ENCODE measurements around the gene PHLDB3.

PHLDB3 gene

GRCh38 chr19:43538922-43539321 is 34.4 kb upstream of the PHLDB3 start:
- no peak overlapping the region for H3K4me2 ChIP-seq (ENCODE audit: low read depth, low read length, poor library complexity, severe bottlenecking)
- H3K9me2 ChIP-seq (replicated peaks; ENCODE audit: low read depth, low read length): no peaks in the 10 kb centered on the region
- peaks cover 44% of the 10 kb centered on the region; the same call in 1 of the 2 replicates for H3K36me3 ChIP-seq (ENCODE audit: insufficient read depth, low read length)
- peaks cover 5% of the 10 kb centered on the region; the same call in 1 of the 2 replicates for H3F3A ChIP-seq (ENCODE audit: low read depth)
- H3K27me3 ChIP-seq (ENCODE audit: insufficient read depth, low read length, poor library complexity, severe bottlenecking): no peaks in the 10 kb centered on the region
- H3K79me2 ChIP-seq (ENCODE audit: insufficient read depth, low read length): no peaks in the 10 kb centered on the region
- no peaks in the 10 kb centered on the region for H3K9me3 ChIP-seq (ENCODE audit: insufficient read depth, low read depth, low read length)
- no peaks in the 10 kb centered on the region for H4K20me1 ChIP-seq (ENCODE audit: insufficient read depth, low read length, poor library complexity, severe bottlenecking)
- H2AFZ ChIP-seq (ENCODE audit: low read length): no peak overlapping the region
- no peak overlapping the region for H3K9ac ChIP-seq (ENCODE audit: low read depth, low read length, poor library complexity, severe bottlenecking)
- no peaks in the 10 kb centered on the region for H3K4me1 ChIP-seq (ENCODE audit: insufficient read depth, low read length, poor library complexity, severe bottlenecking)
- TF ChIP-seq EZH2phosphoT487 (IDR thresholded peaks at IDR 0.05; ENCODE audit: borderline replicate concordance) (no peak), CTCF (conservative IDR thresholded peaks at IDR 0.05; ENCODE audit: low read length) (no peak)
- no peak overlapping the region for H3K4me3 ChIP-seq (ENCODE audit: low read length, poor library complexity, severe bottlenecking)

GRCh38 chr19:43534816-43535761 is 30.5 kb upstream of the PHLDB3 start:
- TF ChIP-seq CTCF (conservative IDR thresholded peaks at IDR 0.05; ENCODE audit: low read length): peak; percentile 54
- TF ChIP-seq EZH2phosphoT487 (IDR thresholded peaks at IDR 0.05; ENCODE audit: borderline replicate concordance): no peak
- Histone ChIP-seq H3K4me2 (ENCODE audit: low read depth, low read length, poor library complexity, severe bottlenecking) (no peak overlapping the region), H3K9me3 (ENCODE audit: insufficient read depth, low read depth, low read length) (no peaks in the 10 kb centered on the region), H3K79me2 (ENCODE audit: insufficient read depth, low read length) (no peaks in the 10 kb centered on the region), H3K36me3 (ENCODE audit: insufficient read depth, low read length) (peaks cover 21% of the 10 kb centered on the region; the same call in 1 of the 2 replicates), H3K4me1 (ENCODE audit: insufficient read depth, low read length, poor library complexity, severe bottlenecking) (peaks cover 4% of the 10 kb centered on the region), H4K20me1 (ENCODE audit: insufficient read depth, low read length, poor library complexity, severe bottlenecking) (no peaks in the 10 kb centered on the region), H2AFZ (ENCODE audit: low read length) (no peak overlapping the region), H3K4me3 (ENCODE audit: low read length, poor library complexity, severe bottlenecking) (no peak overlapping the region), H3K9ac (ENCODE audit: low read depth, low read length, poor library complexity, severe bottlenecking) (no peak overlapping the region), H3K27me3 (ENCODE audit: insufficient read depth, low read length, poor library complexity, severe bottlenecking) (no peaks in the 10 kb centered on the region), H3K9me2 (replicated peaks; ENCODE audit: low read depth, low read length) (no peaks in the 10 kb centered on the region), H3F3A (ENCODE audit: low read depth) (peaks cover 5% of the 10 kb centered on the region; the same call in 1 of the 2 replicates)

- H3K79me2 ChIP-seq (ENCODE audit: insufficient read depth, low read length): no peaks in the 10 kb centered on the region
- TF ChIP-seq CTCF (conservative IDR thresholded peaks at IDR 0.05; ENCODE audit: low read length) (no peak), EZH2phosphoT487 (IDR thresholded peaks at IDR 0.05; ENCODE audit: borderline replicate concordance) (no peak)
- peaks cover 4% of the 10 kb centered on the region for H3K4me1 ChIP-seq (ENCODE audit: insufficient read depth, low read length, poor library complexity, severe bottlenecking)
- H4K20me1 ChIP-seq (ENCODE audit: insufficient read depth, low read length, poor library complexity, severe bottlenecking): no peaks in the 10 kb centered on the region
- H3K9ac ChIP-seq (ENCODE audit: low read depth, low read length, poor library complexity, severe bottlenecking): no peak overlapping the region
- H3K9me2 ChIP-seq (replicated peaks; ENCODE audit: low read depth, low read length): no peaks in the 10 kb centered on the region
- H2AFZ ChIP-seq (ENCODE audit: low read length): no peak overlapping the region
- H3K36me3 ChIP-seq (ENCODE audit: insufficient read depth, low read length): peaks cover 16% of the 10 kb centered on the region; the same call in 1 of the 2 replicates
- H3K4me2 ChIP-seq (ENCODE audit: low read depth, low read length, poor library complexity, severe bottlenecking): peak overlapping the region; percentile 81
- no peaks in the 10 kb centered on the region for H3K9me3 ChIP-seq (ENCODE audit: insufficient read depth, low read depth, low read length)
- H3K27me3 ChIP-seq (ENCODE audit: insufficient read depth, low read length, poor library complexity, severe bottlenecking): no peaks in the 10 kb centered on the region
- peaks cover 5% of the 10 kb centered on the region; the same call in 1 of the 2 replicates for H3F3A ChIP-seq (ENCODE audit: low read depth)
- peak overlapping the region; percentile 75 for H3K4me3 ChIP-seq (ENCODE audit: low read length, poor library complexity, severe bottlenecking)
Observed at GRCh38 chr19:43534305-43534815, 29.8 kb upstream of the PHLDB3 start.

Data from Loucy (cell line).